ENCODE data around the gene MVB12B.

DNA sequence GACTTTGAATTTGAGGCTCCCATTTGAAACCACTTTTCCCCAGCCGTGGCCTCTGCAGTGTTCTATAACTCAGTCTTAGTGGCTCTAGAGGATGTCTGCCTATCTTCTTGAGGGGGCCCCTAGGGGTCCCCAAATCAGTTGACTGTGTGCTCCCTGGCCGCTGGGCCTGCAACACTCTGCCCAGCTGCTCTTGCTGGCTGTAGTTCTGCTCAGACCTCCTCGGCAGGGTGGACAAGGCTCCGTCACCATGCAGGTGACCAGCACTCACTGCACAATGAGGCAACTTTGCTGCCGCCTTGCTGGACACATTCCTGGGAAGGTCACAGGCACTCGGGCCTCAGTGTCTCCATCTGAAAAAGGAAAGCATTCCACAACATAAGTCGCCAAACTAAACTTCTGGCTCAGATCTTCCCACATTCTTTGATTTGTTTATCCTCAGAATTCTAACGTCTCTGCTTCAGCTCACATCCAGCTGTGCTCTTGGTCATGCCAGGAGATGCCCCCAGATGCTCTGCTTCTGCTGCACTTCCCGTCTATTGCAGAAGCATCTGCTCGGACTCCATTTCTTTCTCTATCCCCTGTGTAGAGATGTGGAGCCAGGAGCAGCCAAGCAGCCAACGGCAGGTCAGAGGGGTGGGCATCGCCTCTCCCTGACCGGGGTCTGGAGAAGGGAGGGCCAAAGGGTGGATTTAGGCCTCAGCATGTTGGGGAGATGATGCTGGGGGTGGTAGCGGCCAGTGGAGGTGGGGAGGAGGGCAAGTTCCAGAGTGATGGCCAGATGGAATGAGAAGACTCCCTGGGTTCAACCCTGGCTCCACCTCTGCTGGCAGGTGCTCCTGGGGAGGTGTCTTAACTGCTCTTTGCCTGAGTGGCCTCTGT lies 133.6 kb downstream of the MVB12B start:
- TF ChIP-seq EZH2phosphoT487 (conservative IDR thresholded peaks at IDR 0.05; ENCODE audit: low read length): no peak
- TF ChIP-seq CTCF (IDR thresholded peaks at IDR 0.05; ENCODE audit: insufficient read depth, low read length, poor library complexity, severe bottlenecking): no peak

All from SU-DHL-6 (cell line).